Thymus (tissue), 11 donors: ENCODE data around the gene SPINK7. TPM values are rescaled to one million over a fixed set of nuclear protein-coding genes. Genes with fewer than 3 reads are reported as not detected.
"Not testable (repeated sequence)": the region's sequence is repeated elsewhere in the genome, so short reads cannot be mapped to it uniquely, and the experiment has no call there.

Experiments
- DNase-seq, 9 donors: peaks; one replicate each; pipeline ENCODE4 v3.0.0-alpha.2; 2013; ENCODE audit warnings: low spot score in 9 of 9, low read depth in 6 of 9, missing footprints in 1 of 9
- H3K27ac ChIP-seq, 2 donors: one replicate each; pipeline ENCODE4 v1.5.1; 2013; ENCODE audit warnings: control low read depth in 1 of 2, low read depth in 1 of 2, low read length in 1 of 2, mild to moderate bottlenecking in 1 of 2, moderate library complexity in 1 of 2
- H3K27me3 ChIP-seq, 2 donors: one replicate each; pipeline ENCODE4 v1.5.1; 2013; ENCODE audit warnings: low read length in 1 of 2; ENCODE audit not compliant: control insufficient read depth in 2 of 2, insufficient read depth in 1 of 2
- H3K36me3 ChIP-seq, 2 donors: one replicate each; pipeline ENCODE4 v1.5.1; 2013; ENCODE audit warnings: low read length in 1 of 2, mild to moderate bottlenecking in 1 of 2, moderate library complexity in 1 of 2; ENCODE audit not compliant: control insufficient read depth in 2 of 2, insufficient read depth in 2 of 2
- H3K4me1 ChIP-seq, 2 donors: one replicate each; pipeline ENCODE4 v1.5.1; 2013; ENCODE audit warnings: low read length in 2 of 2; ENCODE audit not compliant: control insufficient read depth in 2 of 2, insufficient read depth in 2 of 2
- H3K4me3 ChIP-seq, 2 donors: one replicate each; pipeline ENCODE4 v1.5.1; 2013; ENCODE audit warnings: low read length in 2 of 2, control low read depth in 1 of 2, mild to moderate bottlenecking in 1 of 2
- H3K9me3 ChIP-seq, 2 donors: one replicate each; pipeline ENCODE4 v1.5.1; 2013; ENCODE audit warnings: low read length in 1 of 2, mild to moderate bottlenecking in 1 of 2; ENCODE audit not compliant: control insufficient read depth in 2 of 2, insufficient read depth in 1 of 2
- WGBS: extraction: QIAGEN DNeasy Blood & Tissue Kit; methylation state at CpG from one replicate; pipeline ENCODE4 v1.1.7; 2013; 5-methylcytosine and 5-hydroxymethylcytosine counted together
- polyA plus RNA-seq: library from polyadenylated mRNA; stranded (reverse); fragments of 200-250 nt; gene quantifications from one replicate; pipeline ENCODE4 v1.2.3, GENCODE V29; 2013
- total RNA-seq: library from RNA; stranded (reverse); fragments of 120-200 nt; gene quantifications from one replicate; pipeline ENCODE4 v1.2.4, GENCODE V29; 2013
- donor health status: healthy.

SPINK7 gene
- total and polyA plus RNA-seq, 2 donors = 1.2 to 33.6 TPM

- no peak for DNase-seq
- H3K27ac ChIP-seq = no peak overlapping the region
- WGBS = 78% methylated on average over 3 of the region's 3 CpGs
Observed at GRCh38 chr5:148309019-148309418, 3.2 kb upstream of the SPINK7 start.

GRCh38 chr5:148309746-148310145, 2.5 kb upstream of the SPINK7 start:
- H3K4me3 ChIP-seq = no peak overlapping the region
- no peak for DNase-seq
- no peaks in the 10 kb centered on the region for H3K4me1 ChIP-seq
- H3K27ac ChIP-seq = no peak overlapping the region
- no peaks in the 10 kb centered on the region for H3K36me3 ChIP-seq
- no peaks in the 10 kb centered on the region for H3K27me3 ChIP-seq
- no peaks in the 10 kb centered on the region for H3K9me3 ChIP-seq

More at GRCh38 chr5:148309019-148309418, 3.2 kb upstream of the SPINK7 start:
- Histone ChIP-seq H3K27me3 (no peaks in the 10 kb centered on the region), H3K4me3 (no peak overlapping the region), H3K36me3 (no peaks in the 10 kb centered on the region), H3K4me1 (no peaks in the 10 kb centered on the region), H3K9me3 (no peaks in the 10 kb centered on the region)

GRCh38 chr5:148311484-148311883, 739 bp upstream of the SPINK7 start:
- no peak for DNase-seq
- WGBS = 82% methylated on average over 3 of the region's 3 CpGs

GRCh38 chr5:148314187-148314586, 2.0 kb downstream of the SPINK7 start:
- Histone ChIP-seq H3K27ac (no peak overlapping the region), H3K27me3 (no peaks in the 10 kb centered on the region), H3K9me3 (no peaks in the 10 kb centered on the region), H3K4me3 (no peak overlapping the region), H3K36me3 (no peaks in the 10 kb centered on the region), H3K4me1 (no peaks in the 10 kb centered on the region)
- peak in 2 of 9 donors; percentile 4 to 18 for DNase-seq
- 95% methylated on average over 2 of the region's 2 CpGs for WGBS

More at GRCh38 chr5:148311484-148311883, 739 bp upstream of the SPINK7 start:
- H3K36me3 ChIP-seq = no peaks in the 10 kb centered on the region
- H3K9me3 ChIP-seq = no peaks in the 10 kb centered on the region
- H3K27ac ChIP-seq = no peak overlapping the region
- no peak overlapping the region for H3K4me3 ChIP-seq
- H3K27me3 ChIP-seq = no peaks in the 10 kb centered on the region
- no peaks in the 10 kb centered on the region for H3K4me1 ChIP-seq

GRCh38 chr5:148314731-148315130, 2.5 kb downstream of the SPINK7 start:
- DNase-seq = no peak
- Histone ChIP-seq H3K4me3 (no peak overlapping the region), H3K4me1 (no peaks in the 10 kb centered on the region), H3K27me3 (no peaks in the 10 kb centered on the region), H3K36me3 (no peaks in the 10 kb centered on the region), H3K27ac (no peak overlapping the region), H3K9me3 (no peaks in the 10 kb centered on the region)
- 76% methylated on average over 4 of the region's 4 CpGs for WGBS

- H3K27me3 ChIP-seq, H3K4me1 ChIP-seq, H3K27ac ChIP-seq, H3K9me3 ChIP-seq, H3K36me3 ChIP-seq: not testable (repeated sequence)
- 52% methylated on average over 42 of the region's 42 CpGs for WGBS
- H3K4me3 ChIP-seq = peak overlapping the region; percentile 23 to 38
- DNase-seq = peak in 4 of 9 donors; percentile 3 to 43 (median 16)
Observed at GRCh38 chr5:148320011-148320963, 8.1 kb downstream of the SPINK7 start.

GRCh38 chr5:148333262-148333849, 21.1 kb downstream of the SPINK7 start:
- no peaks in the 10 kb centered on the region for H3K36me3 ChIP-seq
- no peak for DNase-seq
- no peaks in the 10 kb centered on the region for H3K4me1 ChIP-seq
- H3K9me3 ChIP-seq = no peaks in the 10 kb centered on the region
- no peak overlapping the region for H3K27ac ChIP-seq
- H3K4me3 ChIP-seq = no peak overlapping the region
- 96% methylated on average over 4 of the region's 4 CpGs for WGBS
- no peaks in the 10 kb centered on the region for H3K27me3 ChIP-seq

- Histone ChIP-seq H3K4me1 (no peaks in the 10 kb centered on the region), H3K27ac (no peak within 1 kb of the TSS), H3K4me3 (no peak within 1 kb of the TSS), H3K27me3 (no peaks in the 10 kb centered on the region), H3K36me3 (no peaks in the 10 kb centered on the region), H3K9me3 (no peaks in the 10 kb centered on the region)
- 94% methylated on average over 3 of the region's 3 CpGs for WGBS
- no peak for DNase-seq
Observed at GRCh38 chr5:148335259-148335658, 23.0 kb downstream of the SPINK7 start, which contains the start of gene SPINK9. SPINK9 (plus strand) TSS chr5:148335559; CDS start chr5:148335614, 55 bp downstream.

- DNase-seq = no peak
- no peaks in the 10 kb centered on the region for H3K4me1 ChIP-seq
- WGBS = 91% methylated on average over 3 of the region's 3 CpGs
- no peak overlapping the region for H3K4me3 ChIP-seq
- no peaks in the 10 kb centered on the region for H3K36me3 ChIP-seq
- H3K27ac ChIP-seq = no peak overlapping the region
- H3K27me3 ChIP-seq = no peaks in the 10 kb centered on the region
- H3K9me3 ChIP-seq = no peaks in the 10 kb centered on the region
Observed at GRCh38 chr5:148336704-148337435, 24.6 kb downstream of the SPINK7 start.
